Ishikawa (cell line): ENCODE data around the gene COL20A1.

Experiments used
- EP300 ChIP-seq: IDR thresholded peaks from 2 replicates; pipeline ENCODE4 v1.6.1; 2012; ENCODE audit warnings: borderline replicate concordance
- NFIC ChIP-seq: IDR thresholded peaks from 2 replicates; pipeline ENCODE4 v1.6.1; 2012
- RAD21 ChIP-seq: IDR thresholded peaks from 2 replicates; pipeline ENCODE4 v1.6.1; 2012; ENCODE audit warnings: low read depth
- ZBTB7A ChIP-seq: IDR thresholded peaks from 2 replicates; pipeline ENCODE4 v1.6.1; 2012; ENCODE audit warnings: low read depth
- TF ChIP-seq, protein P1 (sequence below): IDR thresholded peaks from 2 replicates; pipeline ENCODE4 v1.6.1; 2012

DNA sequence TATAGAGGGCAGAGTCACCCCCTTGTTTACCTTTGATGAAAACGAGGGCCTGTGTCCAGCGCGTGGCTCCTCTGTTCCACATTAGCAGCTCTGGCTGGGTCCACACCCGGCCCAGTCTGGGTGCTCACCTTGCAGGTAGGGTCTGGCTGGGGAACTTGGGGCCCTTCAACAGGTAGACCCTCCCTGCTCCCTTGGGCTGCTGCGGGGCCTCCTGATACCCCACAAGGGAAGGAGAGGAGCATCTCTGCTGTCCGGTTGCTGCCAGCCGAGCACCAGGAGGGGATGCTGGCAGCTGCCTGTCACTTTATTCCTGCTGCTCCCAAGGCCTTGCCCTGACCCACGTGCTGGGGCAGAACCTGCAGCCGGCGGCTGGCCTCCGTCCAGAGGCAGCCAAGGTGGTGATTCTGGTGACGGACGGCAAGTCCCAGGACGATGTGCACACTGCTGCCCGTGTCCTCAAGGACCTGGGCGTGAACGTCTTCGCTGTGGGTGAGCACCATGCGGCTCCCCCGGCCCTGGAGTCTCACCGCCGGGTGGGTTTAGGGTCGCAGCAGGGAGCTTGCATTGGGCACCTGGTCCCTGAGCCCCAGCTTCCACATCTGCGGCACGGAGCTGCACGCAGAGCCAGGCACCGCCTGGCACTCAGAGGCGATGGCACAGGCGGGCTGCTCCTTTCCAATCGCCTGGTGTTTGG, 15.4 kb downstream of the COL20A1 start:
- TF ChIP-seq ZBTB7A (no peak), RAD21 (no peak), EP300 (no peak), NFIC (no peak)
- TF ChIP-seq, protein P1, sequence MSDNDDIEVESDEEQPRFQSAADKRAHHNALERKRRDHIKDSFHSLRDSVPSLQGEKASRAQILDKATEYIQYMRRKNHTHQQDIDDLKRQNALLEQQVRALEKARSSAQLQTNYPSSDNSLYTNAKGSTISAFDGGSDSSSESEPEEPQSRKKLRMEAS = no peak
